H1 (cell line): ENCODE measurements around the gene PGF. TPM values are rescaled to one million over a fixed set of nuclear protein-coding genes. Genes with fewer than 3 reads are reported as not detected.

Experiments used
- CTCF ChIA-PET: fragments of 300-600 bp; sonication (Branson Sonifier 250); formaldehyde crosslinking; loops from one replicate; lab custom pipeline; 2021; ENCODE audit not compliant: partially characterized antibody; lab: Charles Lee
- POLR2A ChIA-PET: fragments of 300-600 bp; sonication (Branson Sonifier 250); formaldehyde crosslinking; loops from one replicate; lab custom pipeline; 2021; ENCODE audit warnings: inconsistent platforms; ENCODE audit not compliant: partially characterized antibody; lab: Charles Lee
- DNase-seq, 2 experiments: peaks; one replicate each; pipeline versions ENCODE4 v3.0.0 to v3.0.0-alpha.2; 2010 to 2022; ENCODE audit warnings: low spot score in 2 of 2, low read depth in 1 of 2, mixed read lengths in 1 of 2
- FAIRE-seq: peaks from 2 replicates; lab custom pipeline; 2011; peaks lifted over from hg19 to GRCh38; lab: Jason Lieb, UNC
- H2AFZ ChIP-seq: 2 replicates; pipeline ENCODE4 v1.8.1; 2012; ENCODE audit warnings: low read length, inconsistent platforms
- H2AK5ac ChIP-seq: 2 replicates; pipeline ENCODE4 v1.6.1; 2013; ENCODE audit warnings: low read depth, low read length
- H2BK120ac ChIP-seq: replicated peaks from 2 replicates; pipeline ENCODE3; 2013; ENCODE audit warnings: low read depth, low read length, inconsistent platforms
- H2BK12ac ChIP-seq: 2 replicates; pipeline ENCODE4 v1.6.1; 2013; ENCODE audit warnings: low read depth, low read length
- H2BK15ac ChIP-seq: 2 replicates; pipeline ENCODE4 v1.6.1; 2013; ENCODE audit warnings: low read length
- H2BK20ac ChIP-seq: 2 replicates; pipeline ENCODE4 v1.6.1; 2013; ENCODE audit warnings: low read length
- H2BK5ac ChIP-seq: 2 replicates; pipeline ENCODE4 v1.6.1; 2013; ENCODE audit warnings: low read depth, low read length
- H3K14ac ChIP-seq: 2 replicates; pipeline ENCODE4 v1.6.1; 2013; ENCODE audit warnings: inconsistent platforms; ENCODE audit not compliant: insufficient read length
- H3K18ac ChIP-seq: 2 replicates; pipeline ENCODE4 v1.6.1; 2013; ENCODE audit warnings: low read length; ENCODE audit errors: extremely low read depth
- H3K23ac ChIP-seq: 2 replicates; pipeline ENCODE4 v1.6.1; 2013; ENCODE audit warnings: inconsistent platforms; ENCODE audit not compliant: insufficient read length
- H3K23me2 ChIP-seq: 2 replicates; pipeline ENCODE4 v1.6.1; 2013; ENCODE audit warnings: low read depth, low read length
- H3K27ac ChIP-seq: 2 replicates; pipeline ENCODE4 v1.6.1; 2011; ENCODE audit warnings: low read depth, low read length, inconsistent platforms
- H3K27me3 ChIP-seq, 4 experiments: replicated peaks in 1 of 4; 1 replicate in 1 of 4; 2 replicates in 3 of 4; pipeline versions ENCODE4 v1.6.1 to v1.8.1; 2011 to 2013; ENCODE audit warnings: low read length in 3 of 4, mild to moderate bottlenecking in 3 of 4, inconsistent platforms in 2 of 4, mixed read lengths in 2 of 4, moderate library complexity in 1 of 4; ENCODE audit not compliant: control insufficient read depth in 3 of 4, insufficient read depth in 3 of 4; ENCODE audit errors: extremely low read depth in 1 of 4
- H3K36me3 ChIP-seq, 4 experiments: 2 replicates each; pipeline versions ENCODE4 v1.6.1 to v1.8.1; 2011 to 2013; ENCODE audit warnings: mild to moderate bottlenecking in 4 of 4, low read length in 3 of 4, moderate library complexity in 2 of 4, control low read depth in 1 of 4, inconsistent platforms in 1 of 4; ENCODE audit not compliant: insufficient read depth in 4 of 4, control insufficient read depth in 2 of 4
- H3K4ac ChIP-seq: replicated peaks from 2 replicates; pipeline ENCODE3; 2013; ENCODE audit warnings: low read length, low read depth, mixed read lengths, inconsistent platforms; ENCODE audit not compliant: insufficient read length
- H3K4me1 ChIP-seq, 4 experiments: replicated peaks in 1 of 4; 1 replicate in 1 of 4; 2 replicates in 3 of 4; pipeline versions ENCODE4 v1.6.1 to v1.8.1; 2011 to 2013; ENCODE audit warnings: low read length in 3 of 4, inconsistent platforms in 2 of 4, mixed read lengths in 1 of 4; ENCODE audit not compliant: insufficient read depth in 4 of 4, control insufficient read depth in 3 of 4
- H3K4me2 ChIP-seq, 2 experiments: 2 replicates each; pipeline versions ENCODE4 v1.6.1 to v1.8.1; 2011 to 2013; ENCODE audit warnings: low read depth in 2 of 2, low read length in 2 of 2, control low read depth in 1 of 2, inconsistent platforms in 1 of 2, mild to moderate bottlenecking in 1 of 2; ENCODE audit not compliant: insufficient read depth in 1 of 2
- H3K4me3 ChIP-seq, 4 experiments: fragments of 200-600, 300-600 bp in 1 of 4; sonication (generic), shearing (Covaris generic), sonication (Bioruptor Twin) in 1 of 4; 2 replicates each; pipeline versions ENCODE4 v1.5.1 to v1.8.1; 2011 to 2016; ENCODE audit warnings: low read length in 4 of 4, low read depth in 3 of 4, control low read depth in 2 of 4, inconsistent platforms in 2 of 4, mild to moderate bottlenecking in 2 of 4, mixed read lengths in 1 of 4, moderate library complexity in 1 of 4; ENCODE audit not compliant: insufficient read depth in 2 of 4; ENCODE audit errors: extremely low read depth in 1 of 4
- H3K56ac ChIP-seq: replicated peaks from 2 replicates; pipeline ENCODE3; 2013; ENCODE audit warnings: low read depth, mild to moderate bottlenecking, mixed read lengths, low read length, inconsistent platforms; ENCODE audit not compliant: insufficient read length
- H3K79me1 ChIP-seq: 2 replicates; pipeline ENCODE4 v1.6.1; 2013; ENCODE audit warnings: low read depth, low read length, control low read depth
- H3K79me2 ChIP-seq, 2 experiments: 2 replicates each; pipeline versions ENCODE4 v1.6.1 to v1.8.1; 2012 to 2013; ENCODE audit warnings: low read length in 2 of 2, mild to moderate bottlenecking in 2 of 2, inconsistent platforms in 1 of 2; ENCODE audit not compliant: insufficient read depth in 2 of 2, control insufficient read depth in 1 of 2
- H3K9ac ChIP-seq, 4 experiments: replicated peaks in 1 of 4; 1 replicate in 1 of 4; 2 replicates in 3 of 4; pipeline versions ENCODE4 v1.6.1 to v1.8.1; 2011 to 2013; ENCODE audit warnings: low read depth in 3 of 4, low read length in 3 of 4, control low read depth in 2 of 4, mild to moderate bottlenecking in 2 of 4, moderate library complexity in 2 of 4, inconsistent platforms in 1 of 4; ENCODE audit errors: extremely low read depth in 1 of 4
- H3K9me3 ChIP-seq, 2 experiments: 2 replicates each; pipeline versions ENCODE4 v1.6.1 to v1.8.1; 2012 to 2013; ENCODE audit warnings: mild to moderate bottlenecking in 2 of 2, moderate library complexity in 2 of 2, control low read depth in 1 of 2, inconsistent platforms in 1 of 2, low read depth in 1 of 2, low read length in 1 of 2, mixed read lengths in 1 of 2; ENCODE audit not compliant: insufficient read depth in 2 of 2
- H4K20me1 ChIP-seq, 2 experiments: replicated peaks in 1 of 2; 2 replicates each; pipeline versions ENCODE3 to v1.8.1; 2011 to 2013; ENCODE audit warnings: inconsistent platforms in 2 of 2, low read length in 2 of 2, mild to moderate bottlenecking in 1 of 2; ENCODE audit not compliant: insufficient read depth in 2 of 2, control insufficient read depth in 1 of 2
- H4K5ac ChIP-seq: 2 replicates; pipeline ENCODE4 v1.6.1; 2013; ENCODE audit warnings: low read length, low read depth, mixed read lengths, inconsistent platforms; ENCODE audit not compliant: insufficient read length
- H4K8ac ChIP-seq: 2 replicates; pipeline ENCODE4 v1.8.0; 2013; ENCODE audit warnings: mild to moderate bottlenecking, moderate library complexity, low read length, inconsistent platforms; ENCODE audit not compliant: insufficient read depth; ENCODE audit errors: extremely low read depth
- H4K91ac ChIP-seq: replicated peaks from 2 replicates; pipeline ENCODE3; 2013; ENCODE audit warnings: low read length, mixed read lengths, inconsistent platforms; ENCODE audit not compliant: insufficient read length
- EZH2 ChIP-seq: fragments of 200-600 bp; sonication (generic); IDR thresholded peaks from 2 replicates; pipeline ENCODE4 v1.7.1; 2012; ENCODE audit warnings: low read depth, mild to moderate bottlenecking, moderate library complexity, low read length, inconsistent platforms; ENCODE audit not compliant: severe bottlenecking
- NANOG ChIP-seq: IDR thresholded peaks from 2 replicates; pipeline ENCODE4 v1.6.1; 2011; ENCODE audit warnings: low read length, low read depth, mild to moderate bottlenecking, inconsistent platforms; ENCODE audit not compliant: insufficient read depth, poor library complexity, severe bottlenecking
- SIX5 ChIP-seq: IDR thresholded peaks from 2 replicates; pipeline ENCODE4 v1.6.1; 2011; ENCODE audit warnings: mild to moderate bottlenecking, low read depth, low read length
- WGBS, 2 experiments: shearing (Covaris generic) in 1 of 2; methylation state at CpG; one replicate each; pipeline versions ENCODE4 v1.1.6 to v1.1.7; 2013 to 2015; ENCODE audit warnings: low lambda C conversion rate in 2 of 2, mixed read lengths in 2 of 2, inconsistent platforms in 1 of 2, low coverage in 1 of 2, missing lambda C conversion rate in 1 of 2; ENCODE audit not compliant: insufficient replicate concordance in 2 of 2, insufficient coverage in 1 of 2, insufficient read length in 1 of 2; ENCODE audit errors: extremely low coverage in 1 of 2, missing lambda C conversion rate in 1 of 2; 5-methylcytosine and 5-hydroxymethylcytosine counted together
- polyA plus RNA-seq, 7 experiments: library from polyadenylated mRNA; depleted of rRNA in 3 of 7; stranded (reverse) in 5 of 7; unstranded in 2 of 7; fragments of >200 nt in 5 of 7; fragments of 200-250 nt in 2 of 7; gene quantifications; 1 replicate in 5 of 7; 2 replicates in 1 of 7; 4 replicates in 1 of 7; pipeline versions ENCODE4 v1.2.1 to v1.2.3, GENCODE V29; 2011 to 2013; ENCODE audit warnings: missing spikeins in 2 of 7, mixed read lengths in 2 of 7
- total RNA-seq: library from RNA; stranded (reverse); fragmentation: NEBNext Ultra II Directional; extraction: Animal tissue kit (Norgen Biotek cat#: 25700); gene quantifications from 2 replicates; pipeline ENCODE4 v1.2.1, GENCODE V29; 2021

PGF gene
- total and polyA plus RNA-seq, 2 of the 8 experiments (the other 6 are each of a cell fraction or from before 2014, with no cell fraction given): 2.1 to 4.1 TPM

GRCh38 chr14:74912801-74913200, 42.6 kb downstream of the PGF start:
- H2AK5ac ChIP-seq: no peak overlapping the region

More at GRCh38 chr14:74912801-74913200, 42.6 kb downstream of the PGF start:
- Histone ChIP-seq H3K23me2 (no peaks in the 10 kb centered on the region), H4K20me1 (peaks cover 0 to 3% of the 10 kb centered on the region in 2 experiments), H3K56ac (no peak overlapping the region), H3K4ac (no peak overlapping the region), H3K79me1 (no peaks in the 10 kb centered on the region), H3K9ac (no peak overlapping the region), H3K79me2 (no peaks in the 10 kb centered on the region), H2BK20ac (no peak overlapping the region), H3K4me2 (no peak overlapping the region), H3K18ac (no peak overlapping the region), H4K5ac (no peak overlapping the region), H3K4me3 (no peak overlapping the region), H3K27me3 (no peaks in the 10 kb centered on the region), H3K27ac (no peak overlapping the region), H4K91ac (no peak overlapping the region), H2AFZ (no peak overlapping the region), H2BK15ac (no peak overlapping the region), H3K9me3 (no peaks in the 10 kb centered on the region), H3K4me1 (no peaks in the 10 kb centered on the region; a peak in 2 of 7 replicates), H2BK5ac (no peak overlapping the region), H2BK12ac (no peak overlapping the region), H2BK120ac (no peak overlapping the region), H3K14ac (no peak overlapping the region), H4K8ac (no peak overlapping the region), H3K23ac (no peak overlapping the region), H3K36me3 (no peaks in the 10 kb centered on the region)
- FAIRE-seq (no peak), DNase-seq (no peak)
- 95% methylated on average over 10 of the region's 10 CpGs; no CpG with 5 or more reads in 1 of the 2 experiments for WGBS, 2 experiments
- CTCF ChIA-PET: interaction anchor here (1.1 to 24.8 kb wide), 8 partner anchors 9 to 174 kb away, joined by 4 to 509 read pairs (median 8); partner anchors contain the start of gene RPS6KL1
- no peak for TF ChIP-seq SIX5
- TF ChIP-seq EZH2: no peak
- no peak for TF ChIP-seq NANOG
- POLR2A ChIA-PET: no interaction called here
